HG03175 (cell line): ENCODE measurements around the gene NOL12.

Experiments
- ATAC-seq: cut with Tn5 transposase; IDR thresholded peaks from one replicate; pipeline ENCODE4 v1.9.1; 2021; ENCODE audit warnings: mild to moderate bottlenecking, moderate library complexity; ENCODE audit not compliant: unreplicated experiment

NOL12 gene

DNA sequence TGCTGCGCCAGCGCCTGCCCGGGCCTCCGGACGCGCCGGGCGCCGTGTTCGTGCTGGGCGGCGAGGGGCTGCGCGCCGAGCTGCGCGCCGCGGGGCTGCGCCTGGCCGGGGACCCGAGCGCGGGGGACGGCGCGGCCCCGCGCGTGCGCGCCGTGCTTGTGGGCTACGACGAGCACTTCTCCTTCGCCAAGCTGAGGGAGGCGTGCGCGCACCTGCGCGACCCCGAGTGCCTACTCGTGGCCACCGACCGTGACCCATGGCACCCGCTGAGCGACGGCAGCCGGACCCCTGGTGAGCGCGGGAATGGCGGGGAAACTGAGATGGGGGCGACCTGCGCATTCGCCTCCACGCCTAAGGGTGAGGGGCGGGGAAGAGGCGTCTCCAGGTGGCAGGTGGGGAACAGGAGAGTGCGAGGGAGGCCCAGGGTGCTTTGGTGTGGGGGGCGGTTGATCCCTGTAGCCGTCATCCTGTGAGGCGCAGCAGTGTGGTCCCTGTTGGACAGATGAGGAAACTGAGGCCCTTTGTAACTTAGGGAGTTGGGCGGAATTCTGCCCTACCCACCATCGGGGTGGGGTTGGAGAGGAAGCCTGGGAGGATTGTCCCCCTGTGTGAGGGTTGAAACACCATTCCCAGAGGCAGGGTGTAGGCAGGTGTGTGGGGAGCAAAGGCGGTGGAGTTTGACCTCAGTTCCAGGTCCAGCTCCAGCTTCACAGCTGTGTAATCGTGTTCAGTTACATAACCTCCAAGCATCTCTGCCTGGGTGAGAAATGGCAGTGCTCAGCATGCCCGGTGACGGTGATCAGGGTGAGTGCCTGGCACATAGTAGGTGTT, 26.9 kb upstream of the NOL12 start:
- ATAC-seq = no peak

DNA sequence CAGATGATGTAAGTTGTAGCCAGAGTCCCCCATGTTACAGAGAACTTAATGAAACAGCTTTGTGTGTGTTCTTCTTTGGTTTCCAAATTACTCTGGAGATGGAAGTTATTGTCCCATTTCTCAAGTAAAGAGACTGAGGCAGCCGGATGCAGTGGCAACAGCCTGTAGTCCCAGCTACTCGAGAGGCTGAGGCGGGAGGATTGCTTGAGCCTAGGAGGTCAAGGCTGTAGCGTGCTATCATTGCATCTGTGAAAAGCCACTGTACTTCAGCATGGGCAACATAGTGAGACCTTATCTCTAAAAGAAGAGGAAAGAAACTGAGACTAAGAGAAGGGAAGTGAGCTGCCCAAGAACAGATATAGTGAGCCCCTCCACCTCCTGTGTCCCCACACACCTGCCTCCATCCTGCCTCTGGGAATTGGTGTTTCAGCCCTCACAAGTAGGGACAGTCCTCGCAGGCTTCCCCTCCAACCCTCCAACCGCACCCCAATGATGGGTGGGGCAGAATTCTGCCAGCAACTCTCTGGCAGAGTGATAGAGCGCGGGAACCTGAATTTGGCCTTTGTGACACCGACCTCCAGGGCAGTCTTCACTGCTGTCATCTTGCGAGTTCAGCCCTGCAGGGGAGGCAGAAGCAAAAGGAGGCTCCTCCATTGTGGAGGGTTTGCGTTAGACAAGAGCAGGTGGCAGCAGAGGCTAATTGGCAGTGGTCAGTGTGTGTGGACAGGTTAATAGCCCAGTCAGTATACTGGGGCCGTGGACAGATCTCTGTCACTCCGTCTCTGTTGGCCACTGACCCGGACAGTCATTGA, 26.0 kb upstream of the NOL12 start:
- no peak for ATAC-seq

DNA sequence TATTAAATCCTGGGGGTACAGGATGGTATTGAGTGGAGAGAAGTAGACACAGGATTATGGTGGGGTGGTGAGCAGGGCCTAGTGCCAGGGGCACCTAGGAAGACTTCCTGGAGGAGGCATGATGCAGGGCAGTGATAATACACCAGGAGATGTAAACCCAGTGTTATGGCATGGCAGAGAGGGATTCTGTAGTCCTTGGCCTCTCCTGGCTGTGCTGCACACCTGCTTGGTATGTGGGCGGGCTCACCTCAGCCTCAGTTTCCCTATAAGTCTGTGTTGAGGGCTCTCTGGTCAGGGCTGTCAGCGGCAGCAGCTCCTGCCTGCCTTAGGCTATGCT, 25.5 kb upstream of the NOL12 start:
- ATAC-seq = no peak

- ATAC-seq = no peak
These were observed 24.8 kb upstream of the NOL12 start for GRCh38 chr22:37661160-37661924.

GRCh38 chr22:37662039-37662438, 24.1 kb upstream of the NOL12 start:
- ATAC-seq = no peak

DNA sequence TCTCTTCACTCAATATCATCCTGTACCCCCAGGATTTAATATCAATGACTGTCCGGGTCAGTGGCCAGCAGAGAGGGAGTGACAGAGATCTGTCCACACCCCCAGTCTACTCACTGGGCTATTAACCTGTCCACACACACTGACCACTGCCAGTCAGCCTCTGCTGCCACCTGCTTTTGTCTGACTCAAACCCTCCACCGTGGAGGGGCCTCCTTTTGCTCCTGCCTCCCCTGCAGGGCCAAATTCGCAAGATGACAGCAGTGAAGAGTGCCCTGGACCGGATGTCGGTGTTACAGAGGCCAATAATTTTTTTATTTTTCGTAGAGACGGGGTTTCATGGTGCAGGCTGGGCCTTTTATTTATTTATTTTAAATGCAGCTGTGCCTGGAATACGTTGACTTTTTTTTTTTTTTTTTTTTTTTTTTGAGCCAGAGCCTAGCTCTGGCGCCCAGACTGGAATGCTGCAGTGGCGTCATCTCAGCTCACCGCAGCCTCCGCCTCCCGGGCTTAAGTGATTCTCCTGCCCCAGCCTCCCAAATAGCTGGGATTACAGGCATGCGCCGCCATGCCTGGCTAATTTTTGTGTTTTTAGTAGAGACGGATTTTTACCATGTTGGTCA, 22.5 kb upstream of the NOL12 start:
- ATAC-seq = no peak

DNA sequence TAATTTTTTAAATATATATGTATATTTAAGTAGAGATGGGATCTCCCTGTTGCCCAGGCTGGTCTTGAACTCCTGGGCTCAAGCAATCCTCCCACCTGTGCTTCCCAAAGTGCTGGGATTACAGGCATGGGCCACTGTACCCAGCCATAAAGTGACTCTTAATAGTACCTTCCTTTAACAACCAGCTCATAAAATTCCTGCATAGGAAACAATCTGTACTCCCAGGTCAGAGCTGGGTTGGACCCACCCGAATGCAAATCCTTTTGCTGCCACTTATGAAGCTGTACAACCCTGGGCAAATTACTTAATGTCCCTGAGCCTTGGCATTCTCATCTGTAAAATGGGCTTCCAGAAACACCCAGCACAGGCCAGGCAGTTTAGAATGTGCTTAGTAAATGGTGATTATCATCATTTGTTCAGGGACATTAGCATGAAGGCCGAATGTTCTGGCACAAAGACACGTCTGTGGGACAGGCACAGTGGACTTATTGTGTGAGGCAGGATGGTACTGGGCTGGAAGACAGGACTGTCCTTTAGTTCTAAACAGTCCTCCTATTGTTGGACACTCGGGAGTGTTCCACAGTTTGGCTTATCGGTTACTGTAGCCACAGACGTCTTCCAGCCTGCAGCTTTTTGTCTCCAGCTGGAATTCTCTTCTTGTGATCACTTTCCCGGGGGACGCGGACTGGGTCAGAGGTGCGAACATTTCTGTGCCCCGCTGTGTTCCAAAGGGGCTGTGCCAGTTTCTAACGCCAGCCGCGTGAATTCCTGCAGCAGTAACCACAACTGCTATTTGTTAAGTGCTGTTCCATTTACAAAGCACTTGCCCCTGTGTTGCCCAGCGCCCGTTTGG, 21.7 kb upstream of the NOL12 start:
- ATAC-seq = no peak

DNA sequence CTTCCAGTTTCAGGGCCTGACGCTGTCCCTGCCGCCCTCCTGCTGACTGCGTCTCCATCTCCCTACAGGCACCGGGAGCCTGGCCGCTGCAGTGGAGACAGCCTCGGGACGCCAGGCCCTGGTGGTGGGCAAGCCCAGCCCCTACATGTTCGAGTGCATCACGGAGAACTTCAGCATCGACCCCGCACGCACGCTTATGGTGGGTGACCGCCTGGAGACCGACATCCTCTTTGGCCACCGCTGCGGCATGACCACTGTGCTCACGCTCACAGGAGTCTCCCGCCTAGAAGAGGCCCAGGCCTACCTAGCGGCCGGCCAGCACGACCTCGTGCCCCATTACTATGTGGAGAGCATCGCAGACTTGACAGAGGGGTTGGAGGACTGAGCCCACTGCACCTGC, 20.7 kb upstream of the NOL12 start:
- ATAC-seq = no peak

- no peak for ATAC-seq
These were observed 16.6 kb upstream of the NOL12 start for GRCh38 chr22:37669586-37669985.

DNA sequence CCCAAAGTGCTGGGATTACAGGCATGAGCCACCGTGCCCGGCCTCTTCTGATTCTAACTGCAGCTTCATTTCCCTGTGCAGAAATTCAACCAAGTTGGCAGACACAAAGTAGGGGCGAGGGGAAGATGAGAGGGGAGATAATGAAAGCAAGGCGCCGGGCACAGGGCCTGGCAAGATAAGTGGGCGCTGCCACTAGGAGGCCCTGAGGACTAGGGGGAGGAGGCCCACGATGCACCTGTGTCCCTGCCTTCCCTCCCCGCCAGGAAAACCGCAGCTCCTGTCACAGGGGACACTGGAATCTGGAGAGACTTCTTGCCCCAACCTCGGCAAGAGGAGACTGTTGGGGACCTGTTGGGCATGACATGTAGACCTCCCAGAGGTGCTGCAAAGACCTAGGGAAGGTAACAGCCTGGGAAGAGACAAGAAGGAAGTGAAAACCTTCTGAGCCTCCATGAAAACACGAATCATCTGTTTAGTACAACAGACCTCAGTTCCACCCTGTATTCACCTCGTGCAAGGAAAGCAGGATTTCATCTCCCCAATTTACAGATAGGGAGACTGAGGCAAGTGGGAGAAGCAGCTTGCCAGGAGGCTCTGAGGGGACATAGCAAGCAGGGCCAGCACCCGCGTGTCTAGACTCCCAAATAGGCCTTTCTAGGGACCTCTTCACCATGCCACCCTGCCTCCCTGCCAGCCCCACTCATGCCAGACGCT, 13.8 kb upstream of the NOL12 start:
- ATAC-seq = no peak

DNA sequence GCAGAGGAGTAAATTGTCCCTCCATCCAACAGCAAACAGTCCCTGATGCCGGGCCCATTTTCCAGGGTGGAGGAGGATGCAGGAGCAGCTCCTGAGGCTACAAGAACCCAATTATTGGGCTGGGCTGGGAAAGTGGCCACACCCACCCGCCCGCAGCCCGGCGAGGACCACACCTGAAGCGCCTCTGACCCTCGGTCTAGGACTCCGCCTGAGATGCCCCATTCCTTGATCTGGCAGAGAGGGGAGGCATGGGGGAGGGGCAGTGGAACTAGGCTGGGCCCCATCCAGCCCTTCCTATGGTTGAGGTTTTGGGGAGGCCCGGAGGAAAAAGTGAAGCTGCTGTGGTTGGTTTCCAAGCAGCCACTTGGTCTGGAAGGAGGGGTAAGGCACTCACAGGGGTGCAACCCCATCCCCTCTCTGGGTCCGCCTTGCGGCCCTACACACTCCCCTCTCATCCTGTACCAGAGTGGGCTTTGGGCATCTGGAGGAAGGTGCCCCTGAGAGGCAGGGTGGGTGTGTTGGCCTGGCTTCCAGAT, 13.2 kb upstream of the NOL12 start:
- ATAC-seq = no peak

DNA sequence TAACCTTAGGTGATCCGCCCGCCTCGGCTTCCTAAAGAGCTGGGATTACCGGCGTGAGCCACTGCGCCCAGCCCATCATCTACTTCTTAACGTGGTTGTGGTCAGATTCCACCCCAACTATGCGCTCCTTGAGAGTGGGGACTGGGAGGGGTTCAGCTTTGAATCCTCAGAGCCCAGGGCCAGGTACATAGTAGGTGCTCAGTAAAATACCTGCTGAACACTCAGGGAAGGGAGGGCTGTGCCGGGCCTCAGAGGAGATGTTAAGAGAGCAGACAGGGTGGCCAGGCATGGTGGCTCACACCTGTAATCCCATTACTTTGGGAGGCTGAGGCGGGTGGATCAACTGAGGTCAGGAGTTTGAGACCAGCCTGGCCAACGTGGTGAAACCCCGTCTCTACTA, 11.9 kb upstream of the NOL12 start:
- ATAC-seq = no peak

- ATAC-seq = peak; percentile 46
These were observed 10.9 kb upstream of the NOL12 start, which contains the start of gene LGALS1 for GRCh38 chr22:37674951-37675929. TSS of gene LGALS1 (plus strand) at chr22:37675636. CDS start at chr22:37675703, 67 bp downstream.

DNA sequence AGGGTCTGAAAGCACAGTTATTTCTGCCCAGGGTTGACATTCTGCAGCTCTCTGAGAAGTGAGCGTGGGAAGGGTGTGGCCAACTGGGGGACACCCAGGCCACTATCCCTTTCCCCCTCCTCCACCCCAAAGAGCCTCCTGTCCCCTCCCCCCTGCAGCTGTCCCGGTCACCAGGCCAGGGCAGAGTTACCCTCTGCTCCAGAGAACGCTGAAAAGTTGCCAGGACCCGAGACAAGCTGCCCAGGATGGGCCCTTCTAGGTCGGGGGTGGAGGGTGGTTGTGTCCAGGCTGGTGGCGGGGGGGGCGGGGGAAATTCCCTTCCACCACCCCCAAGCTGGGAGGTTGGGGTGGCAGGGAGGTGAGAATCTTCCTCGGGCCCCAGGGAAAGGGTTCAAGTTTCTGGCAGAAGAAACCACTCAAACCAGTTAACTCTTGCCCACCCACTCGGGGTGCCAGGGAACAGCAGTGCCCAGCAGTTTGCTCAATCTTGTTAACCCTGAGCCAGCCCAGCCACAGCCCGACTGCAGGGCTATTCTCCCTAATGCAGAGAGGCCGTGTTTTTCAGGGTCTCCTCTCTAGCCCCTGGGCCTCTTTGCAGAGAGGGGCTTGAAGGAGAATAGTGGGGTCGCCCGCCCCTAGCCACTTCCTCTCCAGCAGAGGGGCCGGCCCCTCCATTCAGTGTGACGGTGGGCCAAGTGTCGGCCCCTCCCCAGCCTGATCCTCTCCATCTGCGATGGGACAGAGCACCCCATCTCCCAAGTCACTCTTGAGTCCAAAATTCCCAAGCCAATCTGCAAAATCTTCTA, 10.0 kb upstream of the NOL12 start:
- no peak for ATAC-seq

- ATAC-seq = peak; percentile 55
These were observed 9.2 kb upstream of the NOL12 start for GRCh38 chr22:37676736-37677492.

DNA sequence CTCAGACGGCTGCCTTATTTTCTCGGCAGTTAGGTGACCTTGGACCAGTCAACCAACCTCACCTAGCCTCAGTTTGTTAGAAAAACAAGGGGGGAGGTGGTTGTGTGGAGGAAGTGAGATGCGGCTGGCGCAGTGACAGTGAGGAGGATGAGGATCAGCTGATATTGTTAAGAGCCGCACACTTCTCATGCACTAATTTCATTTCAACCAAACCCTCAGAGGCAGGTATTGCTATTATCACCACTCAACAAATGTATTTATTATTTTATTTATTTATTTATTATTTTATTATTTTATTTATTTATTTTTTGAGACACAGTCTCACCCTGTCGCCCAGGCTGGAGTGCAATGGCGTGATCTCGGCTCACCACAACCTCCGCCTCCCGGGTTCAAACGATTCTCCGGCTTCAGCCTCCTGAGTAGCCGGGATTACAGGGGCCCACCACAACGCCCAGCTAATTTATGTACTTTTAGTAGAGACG, 8.6 kb upstream of the NOL12 start:
- no peak for ATAC-seq
